ENCODE results near the gene TBCB. TPM values are rescaled to one million over a fixed set of nuclear protein-coding genes. Genes with fewer than 3 reads are reported as not detected.

Gene TBCB
- total RNA-seq, 2 donors from 2014 or later: 119 to 212 TPM

GRCh38 chr19:36086326-36086725, 28.9 kb upstream of the TBCB start:
- no peaks in the 10 kb centered on the region for H3K36me3 ChIP-seq
- intact Hi-C loops (cut with DNase I): no loop called here
- H3K4me3 ChIP-seq: no peak overlapping the region
- no peak for DNase-seq (ENCODE audit: low spot score)
- no peaks in the 10 kb centered on the region for H3K4me1 ChIP-seq (replicated peaks)
- TF ChIP-seq POLR2A (IDR thresholded peaks at IDR 0.05): no peak
- no peak for TF ChIP-seq POLR2AphosphoS5 (IDR thresholded peaks at IDR 0.05)
- TF ChIP-seq, protein P1, sequence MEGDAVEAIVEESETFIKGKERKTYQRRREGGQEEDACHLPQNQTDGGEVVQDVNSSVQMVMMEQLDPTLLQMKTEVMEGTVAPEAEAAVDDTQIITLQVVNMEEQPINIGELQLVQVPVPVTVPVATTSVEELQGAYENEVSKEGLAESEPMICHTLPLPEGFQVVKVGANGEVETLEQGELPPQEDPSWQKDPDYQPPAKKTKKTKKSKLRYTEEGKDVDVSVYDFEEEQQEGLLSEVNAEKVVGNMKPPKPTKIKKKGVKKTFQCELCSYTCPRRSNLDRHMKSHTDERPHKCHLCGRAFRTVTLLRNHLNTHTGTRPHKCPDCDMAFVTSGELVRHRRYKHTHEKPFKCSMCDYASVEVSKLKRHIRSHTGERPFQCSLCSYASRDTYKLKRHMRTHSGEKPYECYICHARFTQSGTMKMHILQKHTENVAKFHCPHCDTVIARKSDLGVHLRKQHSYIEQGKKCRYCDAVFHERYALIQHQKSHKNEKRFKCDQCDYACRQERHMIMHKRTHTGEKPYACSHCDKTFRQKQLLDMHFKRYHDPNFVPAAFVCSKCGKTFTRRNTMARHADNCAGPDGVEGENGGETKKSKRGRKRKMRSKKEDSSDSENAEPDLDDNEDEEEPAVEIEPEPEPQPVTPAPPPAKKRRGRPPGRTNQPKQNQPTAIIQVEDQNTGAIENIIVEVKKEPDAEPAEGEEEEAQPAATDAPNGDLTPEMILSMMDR (IDR thresholded peaks at IDR 0.05): no peak
- no peak overlapping the region for H3K27ac ChIP-seq
- H3K9me3 ChIP-seq: no peaks in the 10 kb centered on the region
- H3K27me3 ChIP-seq (replicated peaks; ENCODE audit: insufficient read depth): no peaks in the 10 kb centered on the region
- 98% methylated on average over 9 of the region's 9 CpGs for WGBS

- Histone ChIP-seq H3K4me1 (replicated peaks) (no peaks in the 10 kb centered on the region), H3K36me3 (no peaks in the 10 kb centered on the region), H3K27me3 (replicated peaks; ENCODE audit: insufficient read depth) (no peaks in the 10 kb centered on the region), H3K4me3 (no peak overlapping the region), H3K9me3 (no peaks in the 10 kb centered on the region), H3K27ac (no peak overlapping the region)
- TF ChIP-seq POLR2AphosphoS5 (IDR thresholded peaks at IDR 0.05) (no peak), POLR2A (IDR thresholded peaks at IDR 0.05) (no peak)
- TF ChIP-seq, protein P1 (IDR thresholded peaks at IDR 0.05): no peak
- WGBS: 100% methylated on average over 5 of the region's 5 CpGs
- intact Hi-C loops (cut with DNase I): no loop called here
- DNase-seq (ENCODE audit: low spot score): no peak
Observed at GRCh38 chr19:36089847-36090246, 25.4 kb upstream of the TBCB start.

GRCh38 chr19:36090910-36091695, 24.2 kb upstream of the TBCB start:
- H3K4me1 ChIP-seq (replicated peaks): no peaks in the 10 kb centered on the region
- DNase-seq (ENCODE audit: low spot score): no peak

GRCh38 chr19:36092566-36092965, 22.7 kb upstream of the TBCB start:
- H3K27ac ChIP-seq: no peak overlapping the region

More at GRCh38 chr19:36090910-36091695, 24.2 kb upstream of the TBCB start:
- WGBS: 79% methylated on average over 13 of the region's 13 CpGs
- H3K9me3 ChIP-seq: no peaks in the 10 kb centered on the region
- no peak overlapping the region for H3K27ac ChIP-seq
- no peaks in the 10 kb centered on the region for H3K27me3 ChIP-seq (replicated peaks; ENCODE audit: insufficient read depth)
- no peaks in the 10 kb centered on the region for H3K36me3 ChIP-seq
- intact Hi-C loops (cut with DNase I): no loop called here
- TF ChIP-seq POLR2AphosphoS5 (IDR thresholded peaks at IDR 0.05) (no peak), POLR2A (IDR thresholded peaks at IDR 0.05) (no peak)
- TF ChIP-seq, protein P1 (IDR thresholded peaks at IDR 0.05): no peak
- H3K4me3 ChIP-seq: no peak overlapping the region

More at GRCh38 chr19:36092566-36092965, 22.7 kb upstream of the TBCB start:
- H3K27me3 ChIP-seq (replicated peaks; ENCODE audit: insufficient read depth): no peaks in the 10 kb centered on the region
- H3K4me1 ChIP-seq (replicated peaks): no peaks in the 10 kb centered on the region
- H3K36me3 ChIP-seq: no peaks in the 10 kb centered on the region
- DNase-seq (ENCODE audit: low spot score): no peak
- TF ChIP-seq, protein P1 (IDR thresholded peaks at IDR 0.05): no peak
- no peak for TF ChIP-seq POLR2AphosphoS5 (IDR thresholded peaks at IDR 0.05)
- no peak for TF ChIP-seq POLR2A (IDR thresholded peaks at IDR 0.05)
- WGBS: 93% methylated on average over 7 of the region's 7 CpGs
- intact Hi-C loops (cut with DNase I): no loop called here
- no peak overlapping the region for H3K4me3 ChIP-seq
- H3K9me3 ChIP-seq: no peaks in the 10 kb centered on the region
